GM12891 (cell line): ENCODE measurements around the gene PHRF1.

Experiments used
- PAX5 ChIP-seq: IDR thresholded peaks from 2 replicates; pipeline ENCODE4 v1.6.1; 2011; ENCODE audit warnings: low read length, moderate library complexity, mild to moderate bottlenecking; ENCODE audit not compliant: insufficient read depth, severe bottlenecking
- POLR2A ChIP-seq: IDR thresholded peaks from 2 replicates; pipeline ENCODE4 v1.6.1; 2011; ENCODE audit warnings: low read depth, low read length, control low read depth
- POLR2AphosphoS5 ChIP-seq: IDR thresholded peaks from 2 replicates; pipeline ENCODE4 v1.6.1; 2011; ENCODE audit warnings: low read depth, low read length, control low read depth
- POU2F2 ChIP-seq: IDR thresholded peaks from 2 replicates; pipeline ENCODE4 v1.6.1; 2011; ENCODE audit warnings: low read depth, mild to moderate bottlenecking, control low read depth, low read length, moderate library complexity
- TAF1 ChIP-seq: IDR thresholded peaks from 2 replicates; pipeline ENCODE4 v1.6.1; 2011; ENCODE audit warnings: low read depth, low read length, control low read depth

DNA sequence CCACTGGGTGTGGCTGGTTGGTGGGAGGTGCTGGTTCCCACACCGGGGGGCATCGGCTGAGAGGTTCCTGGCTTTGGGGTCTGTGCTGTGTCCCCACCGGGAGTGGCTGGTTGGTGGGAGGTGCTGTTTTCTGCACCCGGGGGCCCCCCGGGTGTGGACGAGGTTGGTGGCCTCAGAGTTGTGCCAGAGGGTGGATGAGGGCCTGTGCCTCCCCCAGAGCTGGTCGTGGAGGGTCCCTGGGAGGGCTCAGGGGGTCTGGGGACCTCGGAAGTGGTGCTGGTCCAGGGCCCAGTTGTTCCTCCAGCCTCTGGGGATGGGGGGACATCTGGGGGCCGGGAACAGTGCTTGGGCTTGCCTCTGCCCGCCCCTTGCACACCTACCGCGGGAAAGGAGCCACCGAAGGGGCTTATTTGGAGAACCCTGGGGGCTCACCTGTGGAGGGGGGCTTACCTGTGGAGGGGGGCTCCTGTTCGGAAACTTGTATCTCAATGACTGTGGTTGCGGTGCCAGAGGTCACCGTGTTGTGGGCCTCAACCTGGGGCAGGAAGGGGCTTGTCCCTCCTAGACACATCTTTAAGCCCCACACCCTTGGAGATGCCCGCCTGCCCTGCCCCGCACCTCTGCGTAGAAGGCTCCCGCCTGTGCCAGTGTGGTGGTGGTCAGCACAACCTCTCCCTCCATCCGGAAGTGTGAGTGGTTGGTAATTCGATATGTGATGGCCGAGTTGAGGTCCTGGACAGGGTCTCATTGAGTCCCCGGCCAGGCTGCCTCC is 42.8 kb downstream of the PHRF1 start:
- TF ChIP-seq POLR2A: no peak
- TF ChIP-seq POLR2AphosphoS5: no peak
- no peak for TF ChIP-seq TAF1
- TF ChIP-seq PAX5: no peak
- no peak for TF ChIP-seq POU2F2
